ENCODE data around the gene UBL4A.

The UBL4A gene

GRCh38 chrX:154509455-154509854 is 23.0 kb upstream of the UBL4A start:
- DNase-seq (ENCODE audit: low read depth), result no peak
- in situ Hi-C loops (cut with HindIII; ENCODE audit: low sequenced_read_pairs), result no loop called here
- TF ChIP-seq, protein P1, sequence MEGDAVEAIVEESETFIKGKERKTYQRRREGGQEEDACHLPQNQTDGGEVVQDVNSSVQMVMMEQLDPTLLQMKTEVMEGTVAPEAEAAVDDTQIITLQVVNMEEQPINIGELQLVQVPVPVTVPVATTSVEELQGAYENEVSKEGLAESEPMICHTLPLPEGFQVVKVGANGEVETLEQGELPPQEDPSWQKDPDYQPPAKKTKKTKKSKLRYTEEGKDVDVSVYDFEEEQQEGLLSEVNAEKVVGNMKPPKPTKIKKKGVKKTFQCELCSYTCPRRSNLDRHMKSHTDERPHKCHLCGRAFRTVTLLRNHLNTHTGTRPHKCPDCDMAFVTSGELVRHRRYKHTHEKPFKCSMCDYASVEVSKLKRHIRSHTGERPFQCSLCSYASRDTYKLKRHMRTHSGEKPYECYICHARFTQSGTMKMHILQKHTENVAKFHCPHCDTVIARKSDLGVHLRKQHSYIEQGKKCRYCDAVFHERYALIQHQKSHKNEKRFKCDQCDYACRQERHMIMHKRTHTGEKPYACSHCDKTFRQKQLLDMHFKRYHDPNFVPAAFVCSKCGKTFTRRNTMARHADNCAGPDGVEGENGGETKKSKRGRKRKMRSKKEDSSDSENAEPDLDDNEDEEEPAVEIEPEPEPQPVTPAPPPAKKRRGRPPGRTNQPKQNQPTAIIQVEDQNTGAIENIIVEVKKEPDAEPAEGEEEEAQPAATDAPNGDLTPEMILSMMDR (IDR thresholded peaks at IDR 0.05; ENCODE audit: low read depth, low read length, missing control alignments), result no peak

GRCh38 chrX:154508384-154508745 is 21.9 kb upstream of the UBL4A start:
- no peak overlapping the region for H3K4me3 ChIP-seq (ENCODE audit: low read depth, low read length)
- no peak for DNase-seq (ENCODE audit: low read depth)
- in situ Hi-C loops (cut with HindIII; ENCODE audit: low sequenced_read_pairs), result no loop called here
- TF ChIP-seq, protein P1 (IDR thresholded peaks at IDR 0.05; ENCODE audit: low read depth, low read length, missing control alignments), result no peak

More at GRCh38 chrX:154509455-154509854, 23.0 kb upstream of the UBL4A start:
- H3K4me3 ChIP-seq (ENCODE audit: low read depth, low read length), result no peak overlapping the region

DNA sequence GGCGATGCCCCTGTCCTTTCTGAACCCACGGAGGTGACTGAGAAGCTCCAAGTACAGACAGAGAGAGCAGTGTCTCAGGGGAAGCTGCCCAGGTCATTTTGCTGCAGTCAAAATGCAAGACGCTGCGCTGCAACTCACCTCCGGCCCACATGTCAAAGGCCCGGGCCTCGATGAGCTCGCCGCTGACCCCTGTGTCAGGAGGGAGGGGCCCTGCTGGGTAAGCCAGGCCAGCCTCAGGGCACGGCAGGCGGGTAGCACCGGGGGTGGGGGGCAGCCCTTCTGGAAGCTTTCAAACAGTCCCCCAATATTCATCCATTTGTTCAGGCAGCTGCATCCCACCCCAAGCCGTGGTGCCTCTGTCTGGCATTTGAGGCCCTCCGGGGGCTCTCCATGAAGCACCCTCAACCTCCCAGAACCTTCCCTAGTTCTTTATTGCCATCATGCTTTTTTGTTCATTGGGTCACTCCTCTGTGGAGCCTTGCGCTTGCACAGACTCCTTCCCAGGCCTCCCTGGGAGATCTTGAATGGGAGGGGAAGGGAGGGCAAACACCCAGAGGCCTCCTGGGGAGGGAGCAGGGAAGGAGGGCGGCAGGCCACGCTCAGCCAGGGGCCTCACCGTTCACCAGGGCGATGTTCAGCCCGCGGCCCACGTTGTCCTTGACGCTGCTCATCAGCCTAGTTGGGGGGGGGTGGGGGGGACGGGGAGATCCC is 21.4 kb upstream of the UBL4A start:
- TF ChIP-seq, protein P1 (IDR thresholded peaks at IDR 0.05; ENCODE audit: low read depth, low read length, missing control alignments), result no peak
- no peak for DNase-seq (ENCODE audit: low read depth)
- in situ Hi-C loops (cut with HindIII; ENCODE audit: low sequenced_read_pairs), result no loop called here
- H3K4me3 ChIP-seq (ENCODE audit: low read depth, low read length), result no peak overlapping the region

DNA sequence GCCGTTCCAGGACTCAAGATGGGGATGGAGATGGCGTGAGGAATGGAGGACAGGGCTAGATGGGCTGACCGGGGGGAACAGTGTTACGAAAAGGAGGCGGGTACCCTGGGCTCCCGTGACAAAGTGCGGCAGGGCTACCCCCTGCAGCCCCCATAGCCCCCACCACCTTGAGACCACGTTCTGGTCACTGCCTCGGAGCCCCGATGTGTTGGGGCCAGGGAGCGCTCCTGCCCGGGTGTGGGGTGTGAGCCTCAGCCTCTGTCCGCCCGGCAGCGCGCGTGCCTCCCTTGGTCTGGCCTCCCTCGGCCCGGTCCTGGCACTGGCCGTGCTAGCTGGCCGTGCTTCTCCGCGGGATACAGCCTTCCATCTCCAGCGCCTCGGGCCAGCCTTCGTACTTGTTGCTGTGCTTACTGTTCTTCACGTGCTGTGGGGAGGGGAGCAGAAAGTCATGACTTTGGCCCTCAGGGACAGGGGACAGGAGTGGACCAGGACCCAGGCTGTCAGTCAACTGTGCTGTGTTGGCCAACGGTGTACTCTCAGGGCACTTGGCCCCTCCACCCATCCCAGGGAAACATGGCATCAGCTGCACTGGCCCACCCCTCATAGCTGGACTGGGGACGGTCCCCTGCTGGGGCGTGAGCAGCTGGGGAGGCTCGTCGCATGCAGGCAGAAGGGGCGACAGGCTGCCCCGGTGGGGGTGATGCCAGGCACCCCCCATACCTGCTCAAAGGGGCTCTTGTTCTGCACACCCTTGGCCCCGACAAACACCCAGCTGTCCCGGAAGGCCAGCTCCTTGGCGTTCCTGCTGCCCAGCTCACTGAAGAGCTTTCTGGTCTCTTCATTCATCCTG is 20.3 kb upstream of the UBL4A start:
- no peak for DNase-seq (ENCODE audit: low read depth)
- TF ChIP-seq, protein P1 (IDR thresholded peaks at IDR 0.05; ENCODE audit: low read depth, low read length, missing control alignments), result no peak
- H3K4me3 ChIP-seq (ENCODE audit: low read depth, low read length), result no peak overlapping the region
- in situ Hi-C loops (cut with HindIII; ENCODE audit: low sequenced_read_pairs), result no loop called here

DNA sequence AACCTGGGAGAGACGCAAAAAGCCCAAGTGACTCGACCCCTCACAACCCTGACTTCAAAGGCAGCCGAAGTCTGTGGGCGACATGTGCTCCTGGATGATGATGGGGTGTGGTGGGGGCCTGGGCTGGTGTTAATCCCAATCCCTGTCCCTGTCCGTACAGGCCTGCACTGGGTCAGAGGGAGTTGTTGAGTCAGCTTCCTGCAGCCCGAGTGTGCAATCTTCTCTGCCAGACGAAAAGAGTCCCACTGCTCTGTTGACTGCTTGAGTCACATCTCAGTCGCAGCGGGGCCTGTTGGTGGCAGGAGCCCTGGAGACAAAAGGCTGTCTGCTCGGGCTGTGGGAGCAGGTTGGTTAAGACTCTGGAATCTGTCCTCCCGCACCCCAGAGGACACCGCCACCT is 19.3 kb upstream of the UBL4A start:
- TF ChIP-seq, protein P1 (IDR thresholded peaks at IDR 0.05; ENCODE audit: low read depth, low read length, missing control alignments), result no peak
- no peak for DNase-seq (ENCODE audit: low read depth)
- in situ Hi-C loops (cut with HindIII; ENCODE audit: low sequenced_read_pairs), result no loop called here
- H3K4me3 ChIP-seq (ENCODE audit: low read depth, low read length), result no peak overlapping the region

DNA sequence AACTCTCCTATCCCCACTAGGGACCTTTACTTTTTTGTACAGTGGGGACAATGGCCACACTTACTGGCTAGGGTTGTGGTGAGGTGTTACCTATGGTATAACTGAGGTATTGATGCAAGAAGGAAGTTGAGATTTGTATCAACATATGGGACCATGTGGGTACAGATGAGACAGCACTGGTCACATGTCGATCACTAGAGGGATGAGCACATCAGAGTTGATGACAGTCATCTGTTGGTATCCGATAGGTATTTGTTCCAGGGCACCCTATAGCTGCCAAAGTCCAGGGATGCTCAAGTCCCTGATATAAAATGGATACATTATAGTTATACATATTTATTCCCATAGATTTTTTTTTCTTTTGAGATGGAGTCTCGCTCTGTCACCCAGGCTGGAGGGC is 16.6 kb upstream of the UBL4A start:
- in situ Hi-C loops (cut with HindIII; ENCODE audit: low sequenced_read_pairs), result no loop called here
- TF ChIP-seq, protein P1 (IDR thresholded peaks at IDR 0.05; ENCODE audit: low read depth, low read length, missing control alignments), result no peak
- no peak for DNase-seq (ENCODE audit: low read depth)
- H3K4me3 ChIP-seq (ENCODE audit: low read depth, low read length), result no peak overlapping the region

Data from astrocyte of the cerebellum (primary cell).